OCI-LY3 (cell line): ENCODE measurements around the gene ABHD12.

Experiments
- EZH2phosphoT487 ChIP-seq: fragments of 200-600 bp; shearing (Covaris generic); IDR thresholded peaks from 2 replicates; pipeline ENCODE4 v1.6.1; 2018; ENCODE audit warnings: antibody characterized with exemption, mixed run types, low read depth
- TF ChIP-seq, protein P1 (sequence below): fragments of 200-600, 300-600 bp; sonication (generic); IDR thresholded peaks from 2 replicates; pipeline ENCODE4 v1.5.1; 2014; ENCODE audit warnings: antibody characterized with exemption, low read length, low read depth

GRCh38 chr20:25273046-25273445, 117.6 kb downstream of the ABHD12 start:
- TF ChIP-seq, protein P1, sequence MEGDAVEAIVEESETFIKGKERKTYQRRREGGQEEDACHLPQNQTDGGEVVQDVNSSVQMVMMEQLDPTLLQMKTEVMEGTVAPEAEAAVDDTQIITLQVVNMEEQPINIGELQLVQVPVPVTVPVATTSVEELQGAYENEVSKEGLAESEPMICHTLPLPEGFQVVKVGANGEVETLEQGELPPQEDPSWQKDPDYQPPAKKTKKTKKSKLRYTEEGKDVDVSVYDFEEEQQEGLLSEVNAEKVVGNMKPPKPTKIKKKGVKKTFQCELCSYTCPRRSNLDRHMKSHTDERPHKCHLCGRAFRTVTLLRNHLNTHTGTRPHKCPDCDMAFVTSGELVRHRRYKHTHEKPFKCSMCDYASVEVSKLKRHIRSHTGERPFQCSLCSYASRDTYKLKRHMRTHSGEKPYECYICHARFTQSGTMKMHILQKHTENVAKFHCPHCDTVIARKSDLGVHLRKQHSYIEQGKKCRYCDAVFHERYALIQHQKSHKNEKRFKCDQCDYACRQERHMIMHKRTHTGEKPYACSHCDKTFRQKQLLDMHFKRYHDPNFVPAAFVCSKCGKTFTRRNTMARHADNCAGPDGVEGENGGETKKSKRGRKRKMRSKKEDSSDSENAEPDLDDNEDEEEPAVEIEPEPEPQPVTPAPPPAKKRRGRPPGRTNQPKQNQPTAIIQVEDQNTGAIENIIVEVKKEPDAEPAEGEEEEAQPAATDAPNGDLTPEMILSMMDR: no peak
- no peak for TF ChIP-seq EZH2phosphoT487
